H9 (cell line): Measurements from ENCODE around the gene DNAJA1. TPM values are rescaled to one million over a fixed set of nuclear protein-coding genes. Genes with fewer than 3 reads are reported as not detected.
A peak's percentile ranks its signal among the peaks of the same experiment; 100 is the strongest.
"Not testable (repeated sequence)": the region's sequence is repeated elsewhere in the genome, so short reads cannot be mapped to it uniquely, and the experiment has no call there.

Experiments used
- DNase-seq: peaks from one replicate; pipeline ENCODE4 v3.0.0-alpha.2; 2017
- H2AFZ ChIP-seq: one replicate; pipeline ENCODE4 v1.6.1; 2013; ENCODE audit warnings: mild to moderate bottlenecking, low read length, control low read depth, moderate library complexity
- H2AK5ac ChIP-seq: 2 replicates; pipeline ENCODE4 v1.6.1; 2013; ENCODE audit warnings: low read length, control low read depth, mixed read lengths; ENCODE audit not compliant: insufficient read length
- H2BK120ac ChIP-seq: one replicate; pipeline ENCODE4 v1.6.1; 2013; ENCODE audit warnings: low read depth, mild to moderate bottlenecking, low read length, control low read depth, inconsistent platforms; ENCODE audit not compliant: poor library complexity, severe bottlenecking
- H2BK12ac ChIP-seq: 2 replicates; pipeline ENCODE4 v1.6.1; 2013; ENCODE audit warnings: low read length, control low read depth, mixed read lengths, low read depth; ENCODE audit not compliant: insufficient read length
- H2BK15ac ChIP-seq: 2 replicates; pipeline ENCODE4 v1.6.1; 2013; ENCODE audit warnings: low read depth, low read length, control low read depth
- H2BK20ac ChIP-seq: one replicate; pipeline ENCODE4 v1.6.1; 2013; ENCODE audit warnings: low read depth, mild to moderate bottlenecking, low read length, control low read depth, inconsistent platforms; ENCODE audit not compliant: poor library complexity, severe bottlenecking
- H2BK5ac ChIP-seq: 2 replicates; pipeline ENCODE4 v1.6.1; 2013; ENCODE audit warnings: low read length, control low read depth, mixed read lengths; ENCODE audit not compliant: insufficient read length
- H3K14ac ChIP-seq: 2 replicates; pipeline ENCODE4 v1.6.1; 2013; ENCODE audit warnings: low read length, control low read depth; ENCODE audit not compliant: insufficient read depth
- H3K18ac ChIP-seq: 2 replicates; pipeline ENCODE4 v1.6.1; 2013; ENCODE audit warnings: low read depth, mild to moderate bottlenecking, mixed read lengths, low read length, control low read depth; ENCODE audit not compliant: insufficient read length
- H3K23ac ChIP-seq: 2 replicates; pipeline ENCODE4 v1.6.1; 2013; ENCODE audit warnings: low read length, control low read depth, mixed read lengths, low read depth; ENCODE audit not compliant: insufficient read length
- H3K23me2 ChIP-seq: 2 replicates; pipeline ENCODE4 v1.6.1; 2013; ENCODE audit warnings: low read depth, mild to moderate bottlenecking, mixed read lengths, low read length, control low read depth; ENCODE audit not compliant: insufficient read length, poor library complexity, severe bottlenecking
- H3K27ac ChIP-seq: 2 replicates; pipeline ENCODE4 v1.5.1; 2013; ENCODE audit warnings: low read length, control low read depth, mixed read lengths, low read depth; ENCODE audit not compliant: insufficient read length
- H3K27me3 ChIP-seq: 2 replicates; pipeline ENCODE4 v1.6.1; 2013; ENCODE audit warnings: low read length, control low read depth, inconsistent platforms; ENCODE audit not compliant: insufficient read depth
- H3K4ac ChIP-seq: 2 replicates; pipeline ENCODE4 v1.6.1; 2013; ENCODE audit warnings: low read depth, mild to moderate bottlenecking, control low read depth, inconsistent platforms, low read length, moderate library complexity
- H3K4me1 ChIP-seq: 2 replicates; pipeline ENCODE4 v1.6.1; 2013; ENCODE audit warnings: low read length, control low read depth, inconsistent platforms; ENCODE audit not compliant: insufficient read depth
- H3K4me2 ChIP-seq: 2 replicates; pipeline ENCODE4 v1.6.1; 2013; ENCODE audit warnings: low read length, control low read depth, mixed read lengths; ENCODE audit not compliant: insufficient read length, insufficient read depth
- H3K56ac ChIP-seq: 2 replicates; pipeline ENCODE4 v1.6.1; 2013; ENCODE audit warnings: low read depth, mild to moderate bottlenecking, mixed read lengths, low read length, control low read depth; ENCODE audit not compliant: insufficient read length
- H3K79me1 ChIP-seq: 2 replicates; pipeline ENCODE4 v1.6.1; 2013; ENCODE audit warnings: low read depth, mild to moderate bottlenecking, moderate library complexity, low read length, control low read depth, inconsistent platforms; ENCODE audit not compliant: insufficient read depth, poor library complexity, severe bottlenecking
- H3K79me2 ChIP-seq: 2 replicates; pipeline ENCODE4 v1.6.1; 2013; ENCODE audit warnings: low read length, control low read depth, inconsistent platforms; ENCODE audit not compliant: insufficient read depth
- H3K9ac ChIP-seq: 2 replicates; pipeline ENCODE4 v1.6.1; 2013; ENCODE audit warnings: low read length, control low read depth, mixed read lengths; ENCODE audit not compliant: insufficient read length; ENCODE audit errors: extremely low read depth
- H3K9me3 ChIP-seq: one replicate; pipeline ENCODE4 v1.6.1; 2013; ENCODE audit warnings: low read depth, low read length, inconsistent platforms; ENCODE audit not compliant: control insufficient read depth
- H3T11ph ChIP-seq: one replicate; pipeline ENCODE4 v1.6.1; 2013; ENCODE audit warnings: mild to moderate bottlenecking, low read length, control low read depth, inconsistent platforms
- H4K20me1 ChIP-seq: one replicate; pipeline ENCODE4 v1.6.1; 2013; ENCODE audit not compliant: control insufficient read depth, insufficient read length, insufficient read depth
- H4K5ac ChIP-seq: 2 replicates; pipeline ENCODE4 v1.6.1; 2013; ENCODE audit warnings: low read depth, mild to moderate bottlenecking, mixed read lengths, low read length, control low read depth; ENCODE audit not compliant: insufficient read length
- H4K8ac ChIP-seq: replicated peaks from 2 replicates; pipeline ENCODE4 v1.6.1; 2013; ENCODE audit warnings: low read length, control low read depth, mixed read lengths, low read depth; ENCODE audit not compliant: insufficient read length
- H4K91ac ChIP-seq: 2 replicates; pipeline ENCODE4 v1.6.1; 2013; ENCODE audit warnings: low read depth, mild to moderate bottlenecking, moderate library complexity, mixed read lengths, low read length, control low read depth; ENCODE audit not compliant: insufficient read length
- H3K27ac Mint-ChIP-seq, 3 experiments: 2 replicates in 2 of 3; 3 replicates in 1 of 3; pipeline ENCODE4 v1.8.0; 2020 to 2021; ENCODE audit warnings: mixed read lengths in 3 of 3, mild to moderate bottlenecking in 1 of 3, moderate library complexity in 1 of 3
- H3K27me3 Mint-ChIP-seq: 2 replicates; pipeline ENCODE4 v1.8.0; 2021; ENCODE audit warnings: low read depth, mild to moderate bottlenecking, moderate library complexity, mixed read lengths
- H3K36me3 Mint-ChIP-seq, 3 experiments: 2 replicates in 2 of 3; 3 replicates in 1 of 3; pipeline ENCODE4 v1.8.0; 2020 to 2021; ENCODE audit warnings: low read depth in 3 of 3, mixed read lengths in 3 of 3; ENCODE audit not compliant: insufficient read depth in 1 of 3
- H3K4me1 Mint-ChIP-seq, 2 experiments: 2 replicates each; pipeline ENCODE4 v1.8.0; 2020; ENCODE audit warnings: mixed read lengths in 2 of 2
- H3K4me3 Mint-ChIP-seq, 2 experiments: 2 replicates in 1 of 2; 3 replicates in 1 of 2; pipeline ENCODE4 v1.8.0; 2020 to 2021; ENCODE audit warnings: mild to moderate bottlenecking in 2 of 2, mixed read lengths in 2 of 2, moderate library complexity in 1 of 2
- H3K9me3 Mint-ChIP-seq, 2 experiments: 2 replicates in 1 of 2; 3 replicates in 1 of 2; pipeline ENCODE4 v1.8.0; 2020; ENCODE audit warnings: mild to moderate bottlenecking in 2 of 2, mixed read lengths in 2 of 2, moderate library complexity in 1 of 2
- CTCF ChIP-seq: fragments of 200-600 bp; sonication (generic); conservative IDR thresholded peaks from 3 replicates; pipeline ENCODE4 v1.8.0; 2021; ENCODE audit warnings: antibody characterized with exemption, mild to moderate bottlenecking
- WGBS: extraction: QIAGEN DNeasy Blood & Tissue Kit; methylation state at CpG from one replicate; pipeline ENCODE4 v1.1.7; 2013; ENCODE audit warnings: missing lambda C conversion rate, low lambda C conversion rate, mixed read lengths; ENCODE audit not compliant: insufficient read length; ENCODE audit errors: extremely low coverage; 5-methylcytosine and 5-hydroxymethylcytosine counted together
- total RNA-seq: library from RNA; stranded (reverse); gene quantifications from 2 replicates; pipeline ENCODE4 v1.2.1, GENCODE V29; 2021

Gene DNAJA1
- total RNA-seq, 1 experiment from 2014 or later, result 217 TPM

DNA sequence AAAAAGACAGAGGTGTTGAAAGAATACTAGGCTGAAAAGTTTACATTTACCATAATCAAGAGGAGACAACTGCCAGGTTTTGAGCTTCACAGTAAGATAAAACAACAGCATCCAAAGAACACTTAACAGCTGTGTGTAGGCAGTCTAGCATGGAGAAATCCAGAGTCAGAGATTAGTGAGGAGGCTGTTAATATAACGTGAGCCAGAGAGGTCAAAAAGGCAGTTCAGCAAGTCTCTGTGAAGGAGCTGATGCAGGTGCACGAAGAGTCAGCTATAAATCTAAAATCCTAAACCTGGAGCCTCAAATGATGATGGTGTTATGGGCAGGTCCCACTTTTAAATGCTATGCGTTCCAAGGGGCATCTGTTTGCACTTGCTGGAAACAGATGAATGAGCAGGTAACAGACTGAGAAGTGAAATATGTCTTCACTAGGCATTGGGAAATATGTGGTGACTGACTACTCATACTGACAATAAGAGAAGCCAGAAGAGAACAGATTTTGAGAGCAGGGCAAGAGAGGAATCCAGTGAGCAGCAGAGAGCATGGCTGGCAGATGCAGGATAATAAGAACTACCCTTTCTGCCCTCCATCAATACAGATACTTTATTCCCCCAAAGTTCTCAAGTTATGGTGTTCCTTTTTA, 32.4 kb upstream of the DNAJA1 start:
- H3K56ac ChIP-seq, result no peak overlapping the region
- no peak overlapping the region for H2BK15ac ChIP-seq
- H2BK5ac ChIP-seq, result no peak overlapping the region
- H3K9ac ChIP-seq, result no peak overlapping the region
- WGBS, result no CpG with 5 or more reads among the region's 3 CpGs
- no peak overlapping the region for H3K4me3 Mint-ChIP-seq
- no peak overlapping the region for H3K14ac ChIP-seq
- H2BK20ac ChIP-seq, result no peak overlapping the region
- DNase-seq, result no peak
- H3K27me3 Mint-ChIP-seq, result no peaks in the 10 kb centered on the region
- H3K4ac ChIP-seq, result no peak overlapping the region
- H3K27me3 ChIP-seq, result no peaks in the 10 kb centered on the region
- H3K36me3 Mint-ChIP-seq, result peaks cover 24 to 51% (median 31%) of the 10 kb centered on the region in 3 experiments
- no peak overlapping the region for H3K27ac Mint-ChIP-seq
- no peaks in the 10 kb centered on the region for H3K9me3 ChIP-seq
- no peak overlapping the region for H2BK12ac ChIP-seq
- no peaks in the 10 kb centered on the region for H3K9me3 Mint-ChIP-seq
- no peaks in the 10 kb centered on the region for H3K4me1 Mint-ChIP-seq
- H3K18ac ChIP-seq, result no peak overlapping the region
- H4K8ac ChIP-seq, result no peak overlapping the region
- no peak overlapping the region for H2AFZ ChIP-seq
- H3K23me2 ChIP-seq, result no peaks in the 10 kb centered on the region
- H3K23ac ChIP-seq, result no peak overlapping the region
- H3K4me1 ChIP-seq, result no peaks in the 10 kb centered on the region
- no peaks in the 10 kb centered on the region for H4K20me1 ChIP-seq
- no peak overlapping the region for H2AK5ac ChIP-seq
- no peak overlapping the region for H4K5ac ChIP-seq
- no peak for TF ChIP-seq CTCF
- H3K79me2 ChIP-seq, result peaks cover 2% of the 10 kb centered on the region; the same call in 1 of the 2 replicates
- H3T11ph ChIP-seq, result no peak overlapping the region
- H3K27ac ChIP-seq, result no peak overlapping the region
- H4K91ac ChIP-seq, result no peak overlapping the region
- H2BK120ac ChIP-seq, result no peak overlapping the region
- H3K4me2 ChIP-seq, result no peak overlapping the region
- H3K79me1 ChIP-seq, result peaks cover 2% of the 10 kb centered on the region

GRCh38 chr9:33000682-33001055, 24.4 kb upstream of the DNAJA1 start:
- H3K9ac ChIP-seq, result peak overlapping the region; percentile 86
- H3K27ac ChIP-seq, result peak overlapping the region; percentile 54
- H3K27me3 Mint-ChIP-seq, H4K91ac ChIP-seq, H3K14ac ChIP-seq, H3K79me2 ChIP-seq, H2BK12ac ChIP-seq, H3K23ac ChIP-seq, H2AK5ac ChIP-seq, H4K8ac ChIP-seq, H2BK120ac ChIP-seq, H4K5ac ChIP-seq, H3K9me3 Mint-ChIP-seq, H3K4ac ChIP-seq, H3K79me1 ChIP-seq, H3K56ac ChIP-seq, H3T11ph ChIP-seq, H3K9me3 ChIP-seq, H2BK5ac ChIP-seq, H3K23me2 ChIP-seq, H4K20me1 ChIP-seq, H3K18ac ChIP-seq, H3K4me1 ChIP-seq, H3K27me3 ChIP-seq, H2BK20ac ChIP-seq, DNase-seq, H2BK15ac ChIP-seq, H2AFZ ChIP-seq: not testable (repeated sequence)
- H3K27ac Mint-ChIP-seq, result peak overlapping the region; percentile 93 to 99 (median 98); a peak in 4 of 7 replicates
- H3K36me3 Mint-ChIP-seq, result peaks cover 7 to 28% (median 10%) of the 10 kb centered on the region in 3 experiments; a peak in 6 of 7 replicates
- H3K4me2 ChIP-seq, result peak overlapping the region; percentile 58
- peak overlapping the region; percentile 98 to 99 for H3K4me3 Mint-ChIP-seq
- WGBS, result no CpG with 5 or more reads among the region's 12 CpGs
- peaks cover 5 to 11% of the 10 kb centered on the region in 2 experiments for H3K4me1 Mint-ChIP-seq
